Omental fat pad (tissue), 4 donors: Measurements from ENCODE around the gene SATB1. TPM values are rescaled to one million over a fixed set of nuclear protein-coding genes. Genes with fewer than 3 reads are reported as not detected.

Source experiments
- ATAC-seq: fragments of 150-250 bp; one replicate; pipeline ENCODE4 v1.9.1; 2016; ENCODE audit warnings: mild to moderate bottlenecking, moderate library complexity; ENCODE audit not compliant: low FRiP score
- DNase-seq: peaks from one replicate; pipeline ENCODE4 v3.0.0-alpha.2; 2019; ENCODE audit warnings: low spot score
- CTCF ChIP-seq, 3 donors: fragments of 450-650 bp; IDR thresholded peaks; one replicate each; pipeline ENCODE4 v1.5.1; 2016 to 2017; ENCODE audit warnings: antibody characterized with exemption in 3 of 3, mild to moderate bottlenecking in 3 of 3, moderate library complexity in 2 of 3
- total RNA-seq, 4 donors: library from RNA; depleted of rRNA; stranded (reverse); fragments of >200 nt; gene quantifications; one replicate each; pipeline ENCODE4 v1.1.0, GENCODE V29; 2016

SATB1 gene
- total RNA-seq, 4 donors from 2014 or later: 20.2 to 42.9 (median 30.6) TPM

GRCh38 chr3:18402239-18402799, 22.8 kb downstream of the SATB1 start:
- ATAC-seq: no peak
- DNase-seq: no peak
- TF ChIP-seq CTCF (IDR thresholded peaks at IDR 0.05): no peak

- DNase-seq (no peak), ATAC-seq (no peak)
- TF ChIP-seq CTCF (IDR thresholded peaks at IDR 0.05): no peak
These were observed 23.7 kb downstream of the SATB1 start for GRCh38 chr3:18401300-18401961.

- ATAC-seq: no peak
- TF ChIP-seq CTCF (IDR thresholded peaks at IDR 0.05): no peak
- no peak for DNase-seq
These were observed 26.7 kb downstream of the SATB1 start for GRCh38 chr3:18398448-18398847.

GRCh38 chr3:18396428-18396827, 28.7 kb downstream of the SATB1 start:
- TF ChIP-seq CTCF (IDR thresholded peaks at IDR 0.05): no peak
- DNase-seq: no peak
- no peak for ATAC-seq

- no peak for ATAC-seq
- no peak for DNase-seq
- TF ChIP-seq CTCF (IDR thresholded peaks at IDR 0.05): no peak
These were observed 30.6 kb downstream of the SATB1 start for GRCh38 chr3:18394384-18394995.

- DNase-seq: no peak
- no peak for ATAC-seq
- TF ChIP-seq CTCF (IDR thresholded peaks at IDR 0.05): no peak
These were observed 31.2 kb downstream of the SATB1 start for GRCh38 chr3:18393906-18394305.
